Measurements from ENCODE around the gene TEAD4. TPM values are rescaled to one million over a fixed set of nuclear protein-coding genes. Genes with fewer than 3 reads are reported as not detected.

TEAD4 gene
- total RNA-seq, 2 experiments from 2014 or later, result not detected

GRCh38 chr12:2992724-2993123 is 33.5 kb downstream of the TEAD4 start:
- Histone ChIP-seq H4K20me1 (ENCODE audit: insufficient read depth, low read length) (no peaks in the 10 kb centered on the region), H3K79me2 (ENCODE audit: insufficient read depth, low read depth, low read length) (no peaks in the 10 kb centered on the region), H3K9me2 (ENCODE audit: insufficient read depth, low read length) (no peaks in the 10 kb centered on the region), H2AFZ (ENCODE audit: low read length) (no peak overlapping the region), H3K27ac (ENCODE audit: low read depth, low read length, poor library complexity, severe bottlenecking) (no peak overlapping the region), H3K36me3 (ENCODE audit: insufficient read depth, low read length) (no peaks in the 10 kb centered on the region), H3K4me1 (ENCODE audit: insufficient read depth, low read length, poor library complexity, severe bottlenecking) (no peaks in the 10 kb centered on the region), H3K4me2 (ENCODE audit: low read length) (no peak overlapping the region), H3K9me3 (ENCODE audit: low read length) (no peaks in the 10 kb centered on the region; the same call in 1 of the 2 replicates), H3K4me3 (ENCODE audit: low read depth, low read length, poor library complexity, severe bottlenecking) (no peak overlapping the region)
- ChIA-PET POLR2A (no interaction called here), CTCF (ENCODE audit: unreplicated experiment) (no interaction called here)
- intact Hi-C loops (cut with micrococcal nuclease; ENCODE audit: unreplicated experiment), result no loop called here
- no peak for DNase-seq (ENCODE audit: low spot score)
- BruUV-seq (replicated peaks), result no TSS peak
- no peak for TF ChIP-seq CTCF (conservative IDR thresholded peaks at IDR 0.05; ENCODE audit: low read length)
- TF ChIP-seq EZH2phosphoT487 (IDR thresholded peaks at IDR 0.05; ENCODE audit: borderline replicate concordance, low read depth, low read length), result no peak

- Histone ChIP-seq H2AFZ (ENCODE audit: low read length) (no peak overlapping the region), H3K79me2 (ENCODE audit: insufficient read depth, low read depth, low read length) (no peaks in the 10 kb centered on the region), H3K4me2 (ENCODE audit: low read length) (no peak overlapping the region), H3K27ac (ENCODE audit: low read depth, low read length, poor library complexity, severe bottlenecking) (no peak overlapping the region), H3K4me1 (ENCODE audit: insufficient read depth, low read length, poor library complexity, severe bottlenecking) (no peaks in the 10 kb centered on the region), H3K36me3 (ENCODE audit: insufficient read depth, low read length) (no peaks in the 10 kb centered on the region), H3K4me3 (ENCODE audit: low read depth, low read length, poor library complexity, severe bottlenecking) (no peak overlapping the region), H4K20me1 (ENCODE audit: insufficient read depth, low read length) (no peaks in the 10 kb centered on the region), H3K9me3 (ENCODE audit: low read length) (no peaks in the 10 kb centered on the region), H3K9me2 (ENCODE audit: insufficient read depth, low read length) (no peaks in the 10 kb centered on the region)
- ChIA-PET CTCF (ENCODE audit: unreplicated experiment) (no interaction called here), POLR2A (no interaction called here)
- no peak for DNase-seq (ENCODE audit: low spot score)
- intact Hi-C loops (cut with micrococcal nuclease; ENCODE audit: unreplicated experiment), result no loop called here
- TF ChIP-seq EZH2phosphoT487 (IDR thresholded peaks at IDR 0.05; ENCODE audit: borderline replicate concordance, low read depth, low read length), result no peak
- TF ChIP-seq CTCF (conservative IDR thresholded peaks at IDR 0.05; ENCODE audit: low read length), result no peak
- no TSS peak for BruUV-seq (replicated peaks)
These were observed 38.9 kb downstream of the TEAD4 start for GRCh38 chr12:2997989-2998670.

- no TSS peak for BruUV-seq (replicated peaks)
- H2AFZ ChIP-seq (ENCODE audit: low read length), result no peak overlapping the region
These were observed 39.6 kb downstream of the TEAD4 start for GRCh38 chr12:2998789-2999264.

More at GRCh38 chr12:2998789-2999264, 39.6 kb downstream of the TEAD4 start:
- Histone ChIP-seq H4K20me1 (ENCODE audit: insufficient read depth, low read length) (no peaks in the 10 kb centered on the region), H3K27ac (ENCODE audit: low read depth, low read length, poor library complexity, severe bottlenecking) (no peak overlapping the region), H3K36me3 (ENCODE audit: insufficient read depth, low read length) (no peaks in the 10 kb centered on the region), H3K79me2 (ENCODE audit: insufficient read depth, low read depth, low read length) (no peaks in the 10 kb centered on the region), H3K9me2 (ENCODE audit: insufficient read depth, low read length) (no peaks in the 10 kb centered on the region), H3K9me3 (ENCODE audit: low read length) (no peaks in the 10 kb centered on the region), H3K4me2 (ENCODE audit: low read length) (no peak overlapping the region), H3K4me3 (ENCODE audit: low read depth, low read length, poor library complexity, severe bottlenecking) (no peak overlapping the region), H3K4me1 (ENCODE audit: insufficient read depth, low read length, poor library complexity, severe bottlenecking) (no peaks in the 10 kb centered on the region)
- DNase-seq (ENCODE audit: low spot score), result no peak
- POLR2A ChIA-PET, result no interaction called here
- CTCF ChIA-PET (ENCODE audit: unreplicated experiment), result no interaction called here
- TF ChIP-seq EZH2phosphoT487 (IDR thresholded peaks at IDR 0.05; ENCODE audit: borderline replicate concordance, low read depth, low read length), result no peak
- no peak for TF ChIP-seq CTCF (conservative IDR thresholded peaks at IDR 0.05; ENCODE audit: low read length)
- intact Hi-C loops (cut with micrococcal nuclease; ENCODE audit: unreplicated experiment), result no loop called here

Measured in OCI-LY7 (cell line).